ENCODE results near the gene PER1.
A peak's percentile ranks its signal among the peaks of the same experiment; 100 is the strongest.

PER1 gene

DNA sequence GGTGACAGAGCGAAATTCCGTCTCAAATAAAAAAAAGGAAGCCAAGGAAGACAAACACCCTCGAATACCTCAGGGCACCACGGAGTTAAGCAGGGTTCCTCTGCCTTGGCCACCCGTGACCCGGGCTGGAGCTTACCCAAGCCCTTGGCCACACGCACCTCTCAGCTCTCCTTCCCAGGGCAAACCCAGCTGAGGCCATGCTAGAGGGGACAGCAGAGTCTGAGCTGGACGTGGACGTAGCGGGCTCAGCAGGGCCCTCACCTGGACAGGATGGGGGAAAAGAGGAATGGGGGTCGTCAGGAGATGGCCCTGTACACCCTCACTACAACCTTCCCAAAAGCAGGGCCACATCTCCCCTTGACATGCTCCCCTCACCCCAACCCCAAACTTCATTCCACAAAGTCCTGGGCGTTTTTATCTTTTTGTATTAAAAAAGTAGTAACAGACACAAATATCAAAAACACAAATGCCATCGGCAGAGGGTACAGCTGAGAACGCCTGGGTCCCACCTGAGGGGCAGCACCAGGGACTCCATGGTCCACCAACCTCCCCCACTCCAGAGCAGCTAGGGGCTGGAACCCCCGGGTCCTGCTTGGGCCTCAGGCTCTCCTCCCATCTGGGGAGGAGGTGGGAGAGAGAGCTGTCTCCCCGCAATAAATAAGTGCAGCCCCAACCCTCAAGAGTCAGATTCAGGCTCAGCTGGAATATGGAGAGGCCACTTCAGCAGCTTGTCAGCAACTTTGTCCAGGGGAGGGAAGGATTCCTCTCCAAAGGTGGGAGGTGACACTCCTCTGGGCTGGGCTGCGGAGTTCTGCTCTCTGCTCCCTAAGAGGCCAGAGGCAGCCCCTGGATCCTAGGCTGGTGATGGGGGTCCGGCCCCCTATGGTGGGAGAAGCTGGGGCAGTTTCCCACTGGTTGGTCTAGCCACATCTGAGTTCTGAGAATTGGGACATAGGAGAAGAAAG is 11.9 kb downstream of the PER1 start:
- DNase-seq = no peak

DNA sequence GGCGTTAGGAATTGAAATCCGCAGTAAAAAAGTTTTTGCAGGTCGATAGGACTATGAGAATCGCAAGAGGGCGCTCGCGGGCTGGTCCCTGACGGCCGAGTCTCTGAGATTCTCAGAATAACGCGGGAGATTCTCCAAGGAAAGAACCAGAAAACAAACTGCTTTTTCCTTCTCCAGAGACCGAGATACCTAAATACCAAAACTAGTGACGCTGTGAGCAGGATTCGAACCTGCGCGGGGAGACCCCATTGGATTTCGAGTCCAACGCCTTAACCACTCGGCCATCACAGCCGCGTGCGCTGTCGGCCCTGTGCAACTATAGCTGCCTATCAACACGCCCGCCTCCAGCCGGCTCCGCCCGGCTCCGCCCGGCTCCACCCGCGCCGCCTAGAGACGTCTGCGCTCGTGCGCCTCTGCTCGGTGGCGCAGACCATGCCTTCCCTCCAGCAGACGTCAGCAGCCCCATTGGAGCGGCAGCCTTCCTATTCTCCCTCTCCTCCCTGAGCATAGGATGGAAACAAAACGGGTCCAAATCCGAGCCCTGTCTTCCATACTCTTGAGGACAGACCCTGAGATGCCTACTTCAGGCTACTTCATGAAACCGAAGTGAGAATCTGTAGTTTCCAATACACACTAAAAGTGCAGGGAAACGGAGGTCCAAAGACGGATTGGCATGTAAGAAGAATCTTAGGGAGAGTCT is 13.4 kb downstream of the PER1 start:
- peak; percentile 98 for DNase-seq

DNA sequence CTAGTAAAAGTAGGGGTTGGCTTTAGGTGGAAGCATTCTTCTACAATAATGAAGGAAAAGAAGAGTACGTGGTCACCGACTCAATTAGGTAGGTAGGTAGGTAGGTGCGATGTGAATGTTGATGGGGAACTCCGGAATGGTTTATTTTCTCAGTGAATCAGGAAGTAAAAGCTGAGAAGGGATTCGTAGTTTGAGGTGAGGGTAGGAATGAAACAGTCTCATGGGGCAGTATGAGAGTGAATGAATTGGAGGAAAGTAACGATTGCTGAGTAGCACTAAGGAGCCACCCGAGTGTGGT is 13.9 kb downstream of the PER1 start:
- no peak for DNase-seq

DNA sequence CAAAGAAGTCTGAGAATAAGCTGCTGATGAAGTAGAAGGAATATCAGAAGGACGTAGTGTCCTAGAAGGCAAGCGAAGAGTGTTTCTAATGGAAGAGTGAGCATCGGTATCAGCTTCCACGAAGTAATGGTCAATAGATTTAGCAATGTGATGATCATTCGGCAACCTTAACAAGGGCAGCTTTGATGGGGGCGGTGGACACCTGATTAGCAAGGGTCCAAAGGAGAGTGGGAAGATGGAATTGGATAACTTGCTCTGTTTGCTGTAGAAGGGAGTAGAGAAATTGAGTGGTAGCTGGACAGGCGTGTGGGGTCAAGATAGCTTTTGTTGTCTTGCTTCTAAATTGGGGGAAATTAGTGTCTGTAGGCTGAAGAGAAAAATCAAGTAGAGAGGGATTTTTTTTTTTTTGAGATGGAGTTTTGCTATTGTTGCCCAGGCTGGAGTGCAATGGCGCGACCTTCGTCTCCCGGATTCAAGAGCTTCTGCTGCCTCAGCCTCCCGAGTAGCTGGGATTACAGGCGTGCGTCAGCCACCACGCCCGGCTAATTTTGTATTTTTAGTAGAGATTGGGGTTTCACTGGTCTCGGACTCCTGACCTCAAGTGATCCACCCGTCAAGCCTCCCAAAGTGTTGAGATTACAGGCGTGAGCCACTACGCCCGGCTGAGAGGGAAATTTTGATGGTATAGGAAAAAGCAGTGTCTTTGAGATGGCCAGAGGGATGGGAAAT is 14.4 kb downstream of the PER1 start:
- no peak for DNase-seq

DNA sequence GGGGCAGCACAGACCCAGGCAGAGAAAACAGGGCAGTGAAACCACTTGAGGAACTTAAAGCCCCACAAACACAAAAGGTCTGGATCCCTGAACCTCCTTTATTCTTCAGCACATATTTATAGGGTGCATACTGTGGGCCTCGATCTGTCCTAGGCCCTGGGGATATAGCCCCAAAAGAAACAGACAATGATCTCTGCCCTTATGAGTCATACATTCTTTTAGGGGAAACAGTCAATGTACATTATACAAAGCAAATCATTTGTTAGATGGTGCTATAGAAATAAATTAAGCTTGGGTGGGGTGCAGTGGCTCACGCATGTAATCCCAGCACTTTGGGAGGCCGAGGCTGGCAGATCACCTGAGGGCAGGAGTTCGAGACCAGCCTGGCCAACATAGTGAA is 18.3 kb downstream of the PER1 start:
- no peak for DNase-seq

DNA sequence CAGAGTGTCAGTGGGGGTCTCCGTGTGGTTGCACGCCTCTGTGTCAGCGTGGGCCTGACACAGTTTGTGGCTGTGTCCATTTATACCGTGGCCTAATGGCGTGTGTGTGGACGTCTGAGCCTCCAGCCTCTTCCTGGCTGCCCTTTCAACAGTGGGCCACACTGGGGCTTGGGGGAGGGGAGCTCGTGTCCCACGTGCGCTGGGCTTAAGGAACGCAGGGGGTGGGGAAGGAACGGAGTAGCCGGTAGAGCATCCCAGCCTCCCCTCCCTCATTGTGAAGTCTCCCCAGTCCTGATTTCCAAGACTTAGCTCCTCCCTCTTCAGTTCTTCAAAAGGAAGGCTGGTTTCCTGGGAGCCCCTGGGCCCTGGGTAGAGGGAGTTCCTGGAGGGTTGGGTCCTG is 18.8 kb downstream of the PER1 start:
- DNase-seq = no peak

DNA sequence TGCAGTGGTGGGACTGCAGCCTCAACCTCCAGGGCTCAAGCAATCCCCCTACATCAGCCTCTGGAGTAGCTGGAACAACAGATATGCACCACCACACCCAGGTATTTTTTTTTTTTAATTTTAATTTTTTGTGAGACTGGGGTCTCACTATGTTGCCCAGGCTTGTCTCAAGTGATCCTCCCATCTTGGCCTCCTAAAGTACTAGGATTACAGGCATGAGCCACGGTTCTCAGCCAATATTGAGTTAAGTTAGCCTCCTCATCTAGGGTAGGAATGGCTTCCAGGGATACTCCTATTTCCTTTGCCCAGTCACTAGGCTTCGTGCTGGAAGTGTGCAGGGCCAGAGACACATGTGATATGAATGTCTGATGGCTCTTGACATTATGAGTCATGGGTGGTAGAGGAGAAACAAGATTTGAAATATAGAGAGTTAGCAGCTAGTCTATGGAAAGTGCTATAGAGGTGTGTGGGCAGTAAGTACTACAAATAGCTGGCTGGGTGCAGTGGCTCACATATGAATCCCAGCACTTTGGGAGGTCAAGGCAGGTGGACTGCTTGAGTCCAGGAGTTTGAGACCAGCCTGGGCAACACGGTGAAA is 20.3 kb downstream of the PER1 start:
- no peak for DNase-seq

DNA sequence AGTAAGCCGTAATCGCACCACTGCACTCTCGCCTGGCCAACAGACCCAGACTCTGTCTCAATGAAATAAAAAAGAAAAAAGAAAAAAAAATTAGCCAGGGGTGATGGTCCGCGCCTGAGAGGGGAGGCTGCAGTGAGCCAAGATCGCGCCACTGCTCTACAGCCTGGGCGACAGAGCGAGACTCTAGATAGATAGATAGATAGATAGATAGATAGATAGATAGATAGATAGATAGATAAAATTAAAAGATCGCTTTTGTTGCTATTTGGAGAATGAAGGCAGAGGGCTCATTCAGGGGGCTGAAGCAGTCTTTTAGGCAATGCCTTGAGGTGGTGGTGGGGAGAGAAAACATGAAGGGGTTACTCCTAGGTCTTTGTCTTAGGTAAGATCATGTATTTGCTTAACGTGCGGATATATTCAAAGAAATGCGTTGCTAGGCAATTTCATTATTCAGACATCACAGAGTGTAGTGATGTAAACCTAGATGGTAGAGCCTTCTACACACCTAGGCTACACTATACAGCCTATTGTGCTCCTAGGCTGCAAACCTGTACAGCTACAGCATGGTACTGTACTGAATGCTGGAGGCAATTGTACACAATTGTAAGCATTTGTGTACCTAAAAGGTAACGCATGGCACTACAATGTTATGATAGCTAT is 23.9 kb downstream of the PER1 start:
- no peak for DNase-seq

DNA sequence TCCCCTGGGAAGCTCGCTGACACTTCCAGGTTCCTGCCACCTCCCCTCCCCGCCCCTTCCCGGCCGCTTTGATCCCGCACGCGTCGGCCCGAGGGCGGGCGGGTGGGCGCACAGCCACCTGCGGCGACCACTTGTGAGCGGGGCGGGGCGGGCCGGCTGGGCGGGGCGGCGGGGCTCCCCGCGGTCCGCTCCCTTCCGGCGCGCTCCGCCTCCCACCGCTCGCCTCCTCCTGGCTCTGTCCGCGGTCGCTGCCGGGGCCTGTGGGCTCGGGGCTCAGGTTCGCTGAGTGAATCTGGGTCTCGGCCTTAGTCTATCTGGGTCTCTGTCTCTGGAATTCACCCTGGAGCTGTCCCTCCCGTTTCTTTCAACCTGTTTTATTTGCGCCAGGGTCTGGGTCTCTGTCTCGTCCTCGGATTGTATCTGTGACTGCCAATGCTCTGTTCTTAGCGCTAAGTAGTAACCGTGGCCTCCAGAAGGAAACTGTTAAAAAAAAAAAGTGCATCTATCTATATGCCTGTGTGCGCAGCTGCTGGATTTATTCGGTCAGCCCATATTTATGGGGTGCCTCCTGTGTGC is 25.6 kb downstream of the PER1 start:
- peak; percentile 66 for DNase-seq

DNA sequence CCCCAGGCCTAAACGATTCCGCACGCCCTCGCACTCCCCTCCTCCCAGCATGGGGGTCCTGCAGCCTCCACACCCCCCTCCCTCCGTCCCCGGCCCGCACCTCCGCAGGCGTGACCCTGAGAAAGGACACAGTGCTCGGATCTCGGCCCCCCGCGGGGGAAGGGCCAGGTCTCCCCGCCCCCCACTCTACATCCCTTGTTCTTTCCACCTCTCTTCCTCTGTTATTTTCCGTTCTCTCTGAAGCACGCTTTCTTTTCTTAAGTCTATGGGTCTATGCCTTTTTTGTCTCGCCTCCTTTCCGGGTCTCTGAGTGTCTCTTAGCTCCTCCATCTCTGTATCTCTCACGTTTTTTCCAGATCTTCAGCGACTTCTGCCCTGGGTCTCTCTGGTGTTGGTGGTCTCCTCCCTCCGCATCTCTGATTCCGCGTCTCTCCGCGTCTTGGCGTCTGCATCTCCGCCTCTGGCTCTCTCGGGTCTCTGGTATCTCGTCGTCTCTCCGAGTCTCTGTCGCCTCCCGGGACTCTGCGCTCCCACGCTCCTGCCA is 26.2 kb downstream of the PER1 start:
- peak; percentile 47 for DNase-seq

DNA sequence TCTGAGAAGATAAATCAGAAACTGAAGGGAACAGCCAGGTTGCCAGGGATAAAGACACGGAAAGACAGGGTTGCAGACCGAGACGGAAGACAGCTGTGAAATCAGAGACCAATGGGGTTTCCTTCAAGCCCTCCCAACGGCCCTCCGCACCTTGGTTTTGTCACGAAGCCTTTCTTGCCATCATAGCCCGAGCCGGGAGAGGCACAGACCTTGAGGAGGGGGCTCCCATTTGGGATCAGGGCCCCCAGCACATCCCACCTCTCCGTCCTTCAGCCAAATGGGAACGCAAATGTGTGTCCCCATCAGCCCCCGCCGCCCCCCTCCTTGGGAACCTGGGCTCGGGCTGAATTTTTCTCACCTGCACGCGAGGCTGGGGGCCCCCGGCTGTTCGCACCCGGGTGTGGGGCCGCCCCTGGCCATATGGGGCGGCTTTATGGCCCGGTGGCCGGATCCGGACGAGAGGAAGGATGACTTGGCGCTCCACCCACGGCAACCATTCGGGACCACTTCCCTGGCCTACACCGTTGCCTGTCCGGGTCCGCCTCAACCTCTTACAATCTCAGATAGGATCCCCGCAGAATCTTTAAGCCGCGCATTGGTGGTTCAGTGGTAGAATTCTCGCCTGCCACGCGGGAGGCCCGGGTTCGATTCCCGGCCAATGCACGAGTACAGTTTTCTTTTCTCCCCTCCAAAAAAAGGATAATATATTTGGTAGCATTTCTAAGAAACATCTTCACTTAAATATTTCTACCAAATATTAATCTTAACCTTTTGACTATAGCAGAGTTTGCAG is 26.9 kb downstream of the PER1 start:
- DNase-seq = peak; percentile 93

DNA sequence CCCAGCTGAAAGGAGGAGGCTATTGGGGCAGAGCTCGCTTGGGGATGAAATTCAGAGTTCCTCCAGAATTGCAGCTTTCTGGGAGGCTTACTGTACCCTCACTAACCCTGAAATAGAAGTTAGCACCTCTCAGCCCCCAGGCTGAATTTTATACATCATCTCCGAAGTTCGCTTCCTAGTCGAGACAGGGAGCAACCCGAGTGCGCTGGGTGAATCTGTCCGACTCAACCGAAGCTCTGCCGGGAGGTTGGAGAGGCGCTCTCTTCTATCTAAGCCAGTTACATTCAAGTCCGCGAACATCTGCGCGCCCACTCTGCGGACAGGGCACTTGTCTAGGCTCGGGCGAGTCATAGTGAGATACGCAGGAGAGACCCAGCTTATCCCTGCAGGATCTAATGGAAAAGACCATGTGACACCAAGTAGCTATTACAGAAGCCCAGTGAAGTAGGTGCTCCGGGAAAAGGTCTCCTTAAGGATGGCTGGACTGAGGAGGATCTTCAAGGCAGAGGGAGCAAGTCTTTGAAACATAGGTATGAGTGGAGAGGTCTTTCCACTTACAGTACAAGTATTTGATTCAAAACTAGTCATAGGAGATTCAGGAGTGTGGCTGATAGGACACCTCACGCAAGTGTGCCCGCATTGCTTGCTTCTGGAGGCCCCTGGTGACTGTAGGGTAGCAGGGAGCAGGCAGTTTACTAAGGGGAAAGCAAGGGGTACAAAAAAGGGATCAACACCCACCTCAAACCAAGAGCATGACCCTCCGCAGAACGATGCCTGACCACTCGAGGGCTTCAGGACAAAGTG is 27.7 kb downstream of the PER1 start:
- no peak for DNase-seq

DNA sequence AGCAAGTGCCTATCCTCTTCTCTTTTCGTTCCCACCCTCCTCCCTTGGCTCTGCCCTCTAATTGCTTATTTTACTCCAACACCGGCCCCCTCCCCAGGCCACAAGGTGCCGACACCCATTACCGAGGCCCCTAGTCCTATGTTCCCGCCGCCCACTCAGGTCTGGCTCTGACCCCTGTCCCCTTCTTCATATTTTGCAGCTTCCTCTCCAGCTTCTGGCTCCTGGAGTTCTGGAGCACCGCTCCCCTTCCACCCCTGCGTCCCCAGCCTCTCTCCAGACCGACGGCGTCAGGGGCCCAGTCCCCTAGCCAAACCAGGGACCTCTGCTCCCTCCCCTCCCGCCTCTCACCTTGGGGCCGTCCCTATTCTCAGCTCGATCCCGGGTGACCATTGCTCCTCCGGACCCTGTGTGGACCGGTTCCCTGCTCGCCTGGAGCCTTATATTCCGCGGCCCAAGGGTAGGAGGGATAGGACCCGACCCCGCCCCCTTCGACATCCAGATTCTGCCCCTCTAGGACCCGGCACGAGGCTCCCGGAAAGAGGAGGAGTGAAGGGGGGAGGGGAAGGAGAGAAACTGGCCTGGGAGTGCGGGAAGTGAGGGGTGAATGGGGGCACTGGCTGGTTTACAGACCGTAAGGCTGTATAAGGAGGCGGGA is 28.4 kb downstream of the PER1 start, which contains the start of gene HES7:
Gene HES7 (minus strand): TSS at position 412 of the 655 bp plus-strand sequence. CDS start 22 bp downstream, at position 390.
- DNase-seq = peak; percentile 32

DNA sequence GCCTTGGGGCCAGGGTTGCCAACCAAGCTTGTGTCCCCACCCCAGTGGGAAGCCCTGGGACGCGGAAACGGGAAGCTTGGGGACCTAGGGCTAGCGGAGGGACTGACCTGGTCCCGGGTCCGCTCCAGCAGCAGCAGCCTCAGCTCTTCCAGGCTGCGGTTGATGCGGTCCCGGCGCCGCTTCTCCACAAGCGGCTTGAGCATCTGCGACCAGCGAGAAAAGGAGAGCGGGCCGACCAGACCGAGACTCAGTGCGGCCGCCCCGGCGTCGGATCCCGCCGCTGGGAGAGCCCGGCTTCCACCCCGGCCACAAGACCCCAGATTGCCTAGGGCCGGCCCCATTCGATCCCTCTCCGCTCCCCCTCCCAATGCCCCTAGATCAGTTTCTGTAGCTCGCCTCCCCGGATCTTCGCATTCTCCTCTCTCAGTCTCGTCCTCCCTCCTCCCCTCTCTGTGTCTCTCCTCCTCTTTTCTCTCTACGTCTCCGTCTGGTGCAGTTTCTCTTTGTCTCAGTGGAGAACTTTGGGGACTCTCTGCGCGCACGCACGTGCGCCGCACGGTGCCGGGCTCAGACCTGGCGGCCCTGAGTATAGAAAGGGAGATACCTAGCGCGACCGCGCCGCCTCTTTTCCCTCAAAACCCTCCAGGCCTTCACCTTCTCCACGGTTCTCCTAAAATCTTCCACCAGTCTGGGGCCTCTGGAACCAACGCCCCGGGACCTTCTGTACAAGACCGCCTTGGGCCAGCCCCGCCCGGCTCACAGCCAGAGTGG is 29.1 kb downstream of the PER1 start:
- no peak for DNase-seq

DNA sequence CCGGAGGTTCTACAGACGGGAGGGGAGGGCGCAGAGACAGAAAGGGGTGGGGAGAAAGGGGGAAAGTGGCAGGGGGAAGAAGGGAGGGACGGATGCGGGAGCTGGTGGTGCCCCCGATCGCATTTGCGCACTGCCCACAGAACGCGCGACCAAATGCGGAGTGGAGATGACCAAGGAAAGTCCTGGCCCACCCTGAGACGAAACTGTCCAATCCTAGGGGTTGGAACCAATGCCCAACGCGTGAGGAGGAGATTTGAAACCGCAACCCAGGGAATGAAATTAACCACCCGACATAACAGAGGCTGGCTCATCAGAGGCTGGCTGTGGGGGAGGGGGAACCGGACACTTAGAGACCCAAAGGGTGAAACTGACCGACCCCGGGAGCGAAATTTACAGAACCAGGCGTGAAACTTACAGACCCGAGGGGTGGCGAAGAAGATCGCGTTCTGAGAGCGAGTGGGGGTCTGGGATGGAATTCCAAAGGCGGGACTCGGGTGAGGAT is 29.7 kb downstream of the PER1 start:
- DNase-seq = no peak

DNA sequence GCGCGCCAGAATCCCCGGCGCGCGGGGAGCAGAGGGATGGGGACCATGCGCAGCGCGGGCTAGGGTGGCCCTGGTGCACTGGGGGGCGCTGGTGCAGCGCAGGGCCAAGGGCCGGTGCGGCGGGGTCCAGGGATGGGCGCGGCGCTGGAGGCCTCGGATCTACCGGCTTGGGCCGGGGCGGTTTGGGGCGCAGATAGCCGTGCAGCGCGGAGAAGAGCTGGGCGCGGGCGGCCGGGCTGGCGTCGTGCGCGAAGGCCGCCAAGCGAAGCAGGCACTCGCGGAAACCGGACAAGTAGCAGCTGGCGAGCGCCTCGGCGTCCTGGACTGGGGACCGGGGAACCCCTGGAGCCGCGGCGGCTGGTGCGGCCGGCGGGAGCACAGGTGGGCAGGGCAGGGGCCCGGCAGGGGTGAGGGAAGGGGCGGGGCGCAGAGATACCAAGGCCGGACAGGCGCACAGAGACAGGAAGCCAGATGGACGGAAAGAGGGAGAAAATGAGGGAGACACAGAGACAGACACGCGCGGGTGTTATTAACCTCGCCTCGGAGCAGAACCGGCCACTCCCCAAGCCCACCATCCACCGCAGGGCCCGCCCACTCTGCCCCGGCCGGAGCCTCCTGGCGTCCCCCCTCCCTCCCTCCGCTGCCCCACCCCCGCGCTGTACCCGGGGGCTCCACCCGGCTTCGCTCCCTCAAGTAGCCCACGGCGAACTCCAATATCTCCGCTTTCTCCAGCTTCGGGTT is 30.4 kb downstream of the PER1 start:
- peak; percentile 50 for DNase-seq

DNA sequence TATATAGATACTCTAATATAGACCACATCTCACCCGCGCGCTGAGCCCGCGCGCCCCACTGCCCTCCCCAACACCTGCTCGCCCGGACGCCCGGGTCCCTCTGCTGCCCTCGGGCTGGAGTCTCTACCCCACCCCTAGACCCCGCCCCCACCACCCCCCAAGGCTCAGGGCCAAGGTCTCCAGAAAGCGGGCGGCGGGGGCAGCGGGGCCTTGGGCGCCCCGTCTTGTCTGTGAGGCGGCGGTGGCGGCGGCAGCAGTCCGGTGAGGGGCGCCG is 30.9 kb downstream of the PER1 start:
- DNase-seq = no peak
